B cell (primary cell): ENCODE data around the gene TRIM46. TPM values are rescaled to one million over a fixed set of nuclear protein-coding genes. Genes with fewer than 3 reads are reported as not detected.

Experiments used
- ATAC-seq: fragments of 200-7000 bp; cut with Tn5 transposase; one replicate; pipeline ENCODE4 v1.10.0; 2021; ENCODE audit warnings: low read depth, mild to moderate bottlenecking, moderate number of reproducible peaks, moderate library complexity
- CTCF ChIA-PET: fragments of 350-600 bp; sonication (Branson Sonifier 250); formaldehyde crosslinking; loops from one replicate; lab custom pipeline; 2021; ENCODE audit warnings: antibody characterized with exemption, inconsistent platforms; lab: Charles Lee
- POLR2A ChIA-PET: fragments of 350-600 bp; sonication (Branson Sonifier 250); formaldehyde crosslinking; loops from one replicate; lab custom pipeline; 2021; ENCODE audit warnings: antibody characterized with exemption; lab: Charles Lee
- DNase-seq: peaks from one replicate; pipeline ENCODE4 v3.0.0; 2013
- H2AFZ ChIP-seq: 2 replicates; pipeline ENCODE4 v1.6.1; 2012; ENCODE audit warnings: mild to moderate bottlenecking, low read depth, low read length; ENCODE audit not compliant: insufficient read depth, poor library complexity, severe bottlenecking
- H3K27ac ChIP-seq, 2 donors: 1 replicate in 1 of 2; 2 replicates in 1 of 2; pipeline ENCODE4 v1.5.1; 2012 to 2013; ENCODE audit warnings: low read length in 2 of 2, mild to moderate bottlenecking in 2 of 2, moderate library complexity in 1 of 2
- H3K27me3 ChIP-seq, 4 experiments: fragments of 200-600 bp in 1 of 4; sonication (generic) in 1 of 4; replicated peaks in 1 of 4; 1 replicate in 2 of 4; 2 replicates in 2 of 4; pipeline versions ENCODE4 v1.6.1 to v1.7.0; 2013 to 2016; ENCODE audit warnings: low read length in 3 of 4, mild to moderate bottlenecking in 2 of 4, mixed read lengths in 1 of 4, moderate library complexity in 1 of 4; ENCODE audit not compliant: insufficient read depth in 4 of 4, control insufficient read depth in 3 of 4; ENCODE audit errors: control extremely low read depth in 1 of 4
- H3K36me3 ChIP-seq, 2 experiments: replicated peaks in 1 of 2; 1 replicate in 1 of 2; 2 replicates in 1 of 2; pipeline versions ENCODE4 v1.6.1 to v1.7.1; 2013; ENCODE audit warnings: low read length in 1 of 2; ENCODE audit not compliant: insufficient read depth in 2 of 2, control insufficient read depth in 1 of 2; ENCODE audit errors: control extremely low read depth in 1 of 2, extremely low read depth in 1 of 2
- H3K4me1 ChIP-seq, 2 donors: fragments of 200-600 bp in 1 of 2; sonication (generic) in 1 of 2; 1 replicate in 1 of 2; 2 replicates in 1 of 2; pipeline versions ENCODE4 v1.5.1 to v1.6.1; 2013 to 2017; ENCODE audit warnings: low read length in 2 of 2; ENCODE audit not compliant: control insufficient read depth in 2 of 2, insufficient read depth in 2 of 2
- H3K4me2 ChIP-seq: replicated peaks from 2 replicates; pipeline ENCODE3; 2012; ENCODE audit warnings: mild to moderate bottlenecking, low read depth, low read length; ENCODE audit not compliant: poor library complexity, severe bottlenecking
- H3K4me3 ChIP-seq, 5 experiments: fragments of 200-600 bp in 1 of 5; sonication (generic) in 1 of 5; 1 replicate in 3 of 5; 2 replicates in 2 of 5; pipeline versions ENCODE4 v1.5.1 to v1.7.0; 2011 to 2016; ENCODE audit warnings: low read length in 4 of 5, mild to moderate bottlenecking in 4 of 5, low read depth in 2 of 5, control low read depth in 1 of 5, moderate library complexity in 1 of 5; ENCODE audit not compliant: insufficient read depth in 1 of 5; ENCODE audit errors: control extremely low read depth in 1 of 5, extremely low read depth in 1 of 5
- H3K79me2 ChIP-seq: fragments of 200-600 bp; sonication (generic); one replicate; pipeline ENCODE4 v1.6.0; 2016; ENCODE audit warnings: low read length; ENCODE audit not compliant: control insufficient read depth, insufficient read depth
- H3K9ac ChIP-seq: fragments of 200-600 bp; sonication (generic); 2 replicates; pipeline ENCODE4 v1.6.1; 2017; ENCODE audit warnings: mild to moderate bottlenecking, low read length, moderate library complexity
- H3K9me3 ChIP-seq, 3 donors: one replicate each; pipeline versions ENCODE4 v1.6.1 to v1.7.1; 2013; ENCODE audit warnings: low read length in 2 of 3; ENCODE audit not compliant: control insufficient read depth in 2 of 3, insufficient read depth in 1 of 3; ENCODE audit errors: control extremely low read depth in 1 of 3
- H4K20me1 ChIP-seq: 2 replicates; pipeline ENCODE4 v1.6.0; 2012; ENCODE audit warnings: mild to moderate bottlenecking, low read length; ENCODE audit not compliant: insufficient read depth, control insufficient read depth, poor library complexity, severe bottlenecking
- H3K27ac Mint-ChIP-seq: one replicate; pipeline ENCODE4 v1.8.0; 2021; ENCODE audit warnings: mixed read lengths
- H3K27me3 Mint-ChIP-seq: one replicate; pipeline ENCODE4 v1.8.0; 2021; ENCODE audit warnings: mixed read lengths
- H3K4me1 Mint-ChIP-seq: one replicate; pipeline ENCODE4 v1.8.0; 2021; ENCODE audit warnings: mixed read lengths
- H3K4me3 Mint-ChIP-seq: one replicate; pipeline ENCODE4 v1.8.0; 2021; ENCODE audit warnings: mixed read lengths
- H3K9me3 Mint-ChIP-seq: one replicate; pipeline ENCODE4 v1.8.0; 2022; ENCODE audit warnings: mixed read lengths; ENCODE audit not compliant: insufficient read depth
- EZH2 ChIP-seq: IDR thresholded peaks from 2 replicates; pipeline ENCODE4 v1.6.1; 2012; ENCODE audit warnings: borderline replicate concordance, low read depth, mild to moderate bottlenecking, moderate library complexity, low read length; ENCODE audit not compliant: insufficient read depth, poor library complexity, severe bottlenecking
- WGBS: methylation state at CpG from one replicate; pipeline ENCODE4 v1.1.5; 2013; ENCODE audit warnings: missing lambda C conversion rate; ENCODE audit not compliant: insufficient coverage; 5-methylcytosine and 5-hydroxymethylcytosine counted together
- intact Hi-C: fragments of 100-400 bp; cut with micrococcal nuclease; formaldehyde crosslinking; loops from one replicate; pipeline ENCODE4 v1.10.0; 2022
- polyA plus RNA-seq: library from polyadenylated mRNA; depleted of rRNA; stranded (reverse); fragments of >200 nt; gene quantifications from 2 replicates; pipeline ENCODE4 v1.2.3, GENCODE V29; 2012
- total RNA-seq, 2 donors: library from RNA; stranded (reverse); fragments of 120-200 nt in 1 of 2; gene quantifications; 1 replicate in 1 of 2; 2 replicates in 1 of 2; pipeline versions ENCODE4 v1.2.3 to v1.2.4, GENCODE V29; 2013 to 2022
- TF ChIP-seq, protein P1 (sequence below): fragments of 200-600 bp; IDR thresholded peaks from one replicate; pipeline ENCODE4 v1.8.0; 2022; ENCODE audit warnings: antibody characterized with exemption, mild to moderate bottlenecking

TRIM46 gene
- total and polyA plus RNA-seq, 2 donors (not counting 1 experiment from before 2014, with no cell fraction given), result 2.6 to 3.4 TPM

DNA sequence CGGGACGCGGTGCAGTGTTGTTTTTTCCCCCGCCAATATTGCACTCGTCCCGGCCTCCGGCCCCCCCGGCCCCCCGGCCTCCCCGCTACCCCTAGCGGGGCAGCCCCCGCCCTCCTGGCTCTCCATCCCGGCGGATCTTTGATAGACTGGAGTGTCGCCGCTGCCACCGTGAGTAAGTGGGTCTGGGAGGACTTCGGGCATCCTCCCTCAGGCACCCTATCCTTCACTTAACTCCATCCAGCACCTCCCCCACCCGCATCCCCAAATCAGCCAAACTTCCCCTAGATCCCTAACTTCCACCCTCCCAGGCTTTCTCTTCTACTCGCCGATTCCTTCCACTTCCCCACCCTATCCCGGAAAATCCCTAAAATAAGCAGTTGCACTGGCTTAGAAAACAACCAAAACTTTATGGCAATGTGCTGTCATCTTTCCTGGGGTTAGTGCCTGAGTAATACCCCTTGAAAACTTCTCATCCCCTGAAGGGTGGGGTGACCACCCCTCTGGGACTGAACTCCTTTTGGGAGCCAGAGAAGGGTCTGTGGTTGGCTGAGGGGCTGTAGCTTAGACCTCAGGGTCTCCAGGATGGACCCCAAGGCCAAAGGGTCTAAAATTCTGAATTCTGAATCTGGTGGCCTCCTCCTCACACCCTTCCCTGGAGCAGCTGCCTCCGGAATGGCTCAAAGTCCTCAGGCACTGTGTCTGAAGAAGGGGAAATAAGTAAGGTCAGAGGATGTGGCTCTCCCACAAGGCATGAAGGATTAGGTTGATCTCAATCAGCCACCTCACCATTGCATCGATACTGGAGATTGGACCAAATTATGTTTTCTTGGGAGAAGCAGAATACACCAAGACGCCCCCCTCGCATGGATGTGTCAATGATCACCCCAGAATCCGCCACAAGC lies 21.8 kb downstream of the TRIM46 start:
- Histone ChIP-seq H3K4me3 (peak overlapping the region in 3 of 5 experiments; percentile 50 to 74 (median 54)), H4K20me1 (no peaks in the 10 kb centered on the region), H3K27me3 (peaks cover 0 to 19% (median 1%) of the 10 kb centered on the region in 4 experiments), H3K27ac (no peak overlapping the region), H3K36me3 (no peaks in the 10 kb centered on the region), H3K4me2 (peak overlapping the region; percentile 98), H3K9ac (no peak overlapping the region), H3K4me1 (peaks cover 15 to 23% of the 10 kb centered on the region in 2 donors), H3K9me3 (peaks cover 0 to 5% (median 0%) of the 10 kb centered on the region in 3 donors), H3K79me2 (no peaks in the 10 kb centered on the region), H2AFZ (peak overlapping the region; percentile 83)
- Mint-ChIP-seq H3K4me3 (peak overlapping the region; percentile 76), H3K9me3 (no peaks in the 10 kb centered on the region), H3K4me1 (peaks cover 30% of the 10 kb centered on the region), H3K27ac (peak overlapping the region; percentile 41), H3K27me3 (no peaks in the 10 kb centered on the region)
- POLR2A ChIA-PET, result interaction anchor here (0.5 to 2.2 kb wide), 4 partner anchors 10 to 28 kb away, joined by 3 to 11 read pairs (median 4); no protein-coding TSS in a partner anchor
- CTCF ChIA-PET, result interaction anchor here (0.8 to 7.7 kb wide), 10 partner anchors 9 to 111 kb away, joined by 3 to 196 read pairs (median 13); partner anchors contain the start of genes KRTCAP2, MTX1, THBS3 and TRIM46
- DNase-seq (peak; percentile 29), ATAC-seq (no peak)
- intact Hi-C loops, result no loop called here
- 65% methylated on average over 10 of the region's 27 CpGs for WGBS
- TF ChIP-seq, protein P1, sequence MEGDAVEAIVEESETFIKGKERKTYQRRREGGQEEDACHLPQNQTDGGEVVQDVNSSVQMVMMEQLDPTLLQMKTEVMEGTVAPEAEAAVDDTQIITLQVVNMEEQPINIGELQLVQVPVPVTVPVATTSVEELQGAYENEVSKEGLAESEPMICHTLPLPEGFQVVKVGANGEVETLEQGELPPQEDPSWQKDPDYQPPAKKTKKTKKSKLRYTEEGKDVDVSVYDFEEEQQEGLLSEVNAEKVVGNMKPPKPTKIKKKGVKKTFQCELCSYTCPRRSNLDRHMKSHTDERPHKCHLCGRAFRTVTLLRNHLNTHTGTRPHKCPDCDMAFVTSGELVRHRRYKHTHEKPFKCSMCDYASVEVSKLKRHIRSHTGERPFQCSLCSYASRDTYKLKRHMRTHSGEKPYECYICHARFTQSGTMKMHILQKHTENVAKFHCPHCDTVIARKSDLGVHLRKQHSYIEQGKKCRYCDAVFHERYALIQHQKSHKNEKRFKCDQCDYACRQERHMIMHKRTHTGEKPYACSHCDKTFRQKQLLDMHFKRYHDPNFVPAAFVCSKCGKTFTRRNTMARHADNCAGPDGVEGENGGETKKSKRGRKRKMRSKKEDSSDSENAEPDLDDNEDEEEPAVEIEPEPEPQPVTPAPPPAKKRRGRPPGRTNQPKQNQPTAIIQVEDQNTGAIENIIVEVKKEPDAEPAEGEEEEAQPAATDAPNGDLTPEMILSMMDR, result no peak
- no peak for TF ChIP-seq EZH2
